Measurements from ENCODE around the gene CDC14B. TPM values are rescaled to one million over a fixed set of nuclear protein-coding genes. Genes with fewer than 3 reads are reported as not detected.
"Not testable (repeated sequence)": the region's sequence is repeated elsewhere in the genome, so short reads cannot be mapped to it uniquely, and the experiment has no call there.

CDC14B gene
- total and polyA plus RNA-seq, 4 donors, result 8.8 to 33.3 (median 11.3) TPM

DNA sequence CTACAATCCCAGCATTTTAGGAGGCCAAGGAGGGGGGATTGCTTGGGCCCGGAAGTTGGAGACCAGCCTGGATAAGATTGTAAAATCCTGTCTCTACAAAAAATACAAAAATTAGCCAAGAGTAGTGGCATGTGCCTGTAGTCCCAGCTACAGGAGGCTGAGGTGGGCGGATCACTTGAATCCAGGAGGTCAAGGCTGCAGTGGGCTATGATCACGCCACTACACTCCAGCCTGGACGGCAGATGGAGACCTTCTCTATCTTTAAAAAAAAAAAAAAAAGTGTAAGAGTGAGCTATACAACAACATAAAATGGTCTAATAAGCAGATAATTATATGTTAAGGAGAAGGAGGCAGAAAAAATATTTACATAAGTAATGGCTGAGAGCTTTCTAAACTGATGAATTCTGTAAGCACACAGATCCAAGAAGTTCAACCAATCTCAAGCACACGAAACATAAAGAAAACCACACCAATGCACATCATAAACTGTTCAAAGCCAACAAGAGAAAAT, 23.0 kb downstream of the CDC14B start:
- Histone ChIP-seq H3K9me3 (ENCODE audit: control insufficient read depth in 4 of 4, low read length in 3 of 4) (no peaks in the 10 kb centered on the region), H3K9ac (ENCODE audit: low read depth in 1 of 2, low read length in 2 of 2) (no peak overlapping the region), H3K4me1 (ENCODE audit: control insufficient read depth in 4 of 4, insufficient read depth in 4 of 4, low read length in 3 of 4) (peaks cover 0 to 5% (median 2%) of the 10 kb centered on the region in 4 donors), H3K36me3 (ENCODE audit: control insufficient read depth in 4 of 4, insufficient read depth in 3 of 4, low read depth in 1 of 4, low read length in 3 of 4) (no peaks in the 10 kb centered on the region), H3K27me3 (ENCODE audit: control insufficient read depth in 4 of 4, insufficient read depth in 4 of 4, low read length in 3 of 4) (no peaks in the 10 kb centered on the region), H3K4me3 (ENCODE audit: low read depth in 1 of 3, low read length in 3 of 3) (no peak overlapping the region), H3K27ac (ENCODE audit: low read depth in 1 of 2, low read length in 2 of 2) (no peak overlapping the region)
- 91% methylated on average over 5 of the region's 5 CpGs for WGBS
- no peak for TF ChIP-seq JUND (IDR thresholded peaks at IDR 0.05)
- no peak for DNase-seq (ENCODE audit: low spot score)

DNA sequence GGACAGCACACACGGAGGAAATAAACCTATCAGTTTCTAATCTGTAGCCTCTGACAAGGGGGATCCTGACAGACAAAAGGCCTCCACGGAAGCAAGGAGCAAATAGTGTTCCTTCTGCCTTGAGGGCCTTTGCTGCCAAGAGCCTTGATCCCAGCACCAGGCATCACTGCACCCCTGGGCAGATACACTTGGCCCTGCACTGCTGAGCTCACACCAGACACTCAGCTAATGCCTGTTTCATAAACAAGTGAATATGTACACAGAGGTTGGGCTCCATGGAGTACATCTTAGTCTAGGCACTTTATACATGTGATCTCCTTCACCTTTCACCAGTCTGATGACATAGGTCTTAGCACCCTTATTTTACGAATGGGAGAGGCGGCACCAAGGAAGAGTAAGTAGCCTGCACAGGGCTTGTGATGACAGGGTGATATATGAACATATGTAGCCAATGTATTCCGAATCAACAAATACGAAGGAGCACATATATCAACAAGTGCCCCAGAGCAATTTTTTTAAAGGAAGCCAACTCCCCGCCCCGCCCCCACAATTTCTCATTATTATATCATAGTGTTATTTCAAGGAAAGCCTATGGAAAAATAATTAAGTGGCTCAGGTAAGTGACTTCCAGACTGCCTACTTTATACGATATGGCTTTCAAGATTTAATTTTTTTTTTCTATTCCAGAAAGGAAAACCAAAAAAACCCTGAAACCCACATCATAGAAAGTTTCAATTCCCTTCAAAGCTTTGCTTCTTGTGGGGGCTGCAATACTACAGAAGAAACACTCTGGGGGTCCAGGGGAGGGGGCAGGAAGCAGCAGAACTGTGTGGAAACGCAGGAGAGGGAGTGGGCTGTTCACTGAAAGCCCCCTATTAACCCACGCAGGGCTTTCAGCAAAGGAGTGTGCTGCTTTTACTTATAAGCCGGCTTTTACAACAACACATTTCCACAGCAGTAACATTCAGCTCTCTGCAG, 32.0 kb downstream of the CDC14B start:
- WGBS, result 91% methylated on average over 12 of the region's 12 CpGs
- Histone ChIP-seq H3K4me3 (ENCODE audit: low read depth in 1 of 3, low read length in 3 of 3) (no peak overlapping the region), H3K36me3 (ENCODE audit: control insufficient read depth in 4 of 4, insufficient read depth in 3 of 4, low read depth in 1 of 4, low read length in 3 of 4) (no peaks in the 10 kb centered on the region), H3K9me3 (ENCODE audit: control insufficient read depth in 4 of 4, low read length in 3 of 4) (no peaks in the 10 kb centered on the region), H3K27me3 (ENCODE audit: control insufficient read depth in 4 of 4, insufficient read depth in 4 of 4, low read length in 3 of 4) (no peaks in the 10 kb centered on the region), H3K9ac (ENCODE audit: low read depth in 1 of 2, low read length in 2 of 2) (no peak overlapping the region), H3K27ac (ENCODE audit: low read depth in 1 of 2, low read length in 2 of 2) (no peak overlapping the region), H3K4me1 (ENCODE audit: control insufficient read depth in 4 of 4, insufficient read depth in 4 of 4, low read length in 3 of 4) (no peaks in the 10 kb centered on the region)
- no peak for DNase-seq (ENCODE audit: low spot score)
- no peak for TF ChIP-seq YY1 (IDR thresholded peaks at IDR 0.05)
- no peak for TF ChIP-seq FOXA2 (IDR thresholded peaks at IDR 0.05)
- TF ChIP-seq SP1 (IDR thresholded peaks at IDR 0.05), result no peak
- TF ChIP-seq, protein P1, sequence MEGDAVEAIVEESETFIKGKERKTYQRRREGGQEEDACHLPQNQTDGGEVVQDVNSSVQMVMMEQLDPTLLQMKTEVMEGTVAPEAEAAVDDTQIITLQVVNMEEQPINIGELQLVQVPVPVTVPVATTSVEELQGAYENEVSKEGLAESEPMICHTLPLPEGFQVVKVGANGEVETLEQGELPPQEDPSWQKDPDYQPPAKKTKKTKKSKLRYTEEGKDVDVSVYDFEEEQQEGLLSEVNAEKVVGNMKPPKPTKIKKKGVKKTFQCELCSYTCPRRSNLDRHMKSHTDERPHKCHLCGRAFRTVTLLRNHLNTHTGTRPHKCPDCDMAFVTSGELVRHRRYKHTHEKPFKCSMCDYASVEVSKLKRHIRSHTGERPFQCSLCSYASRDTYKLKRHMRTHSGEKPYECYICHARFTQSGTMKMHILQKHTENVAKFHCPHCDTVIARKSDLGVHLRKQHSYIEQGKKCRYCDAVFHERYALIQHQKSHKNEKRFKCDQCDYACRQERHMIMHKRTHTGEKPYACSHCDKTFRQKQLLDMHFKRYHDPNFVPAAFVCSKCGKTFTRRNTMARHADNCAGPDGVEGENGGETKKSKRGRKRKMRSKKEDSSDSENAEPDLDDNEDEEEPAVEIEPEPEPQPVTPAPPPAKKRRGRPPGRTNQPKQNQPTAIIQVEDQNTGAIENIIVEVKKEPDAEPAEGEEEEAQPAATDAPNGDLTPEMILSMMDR (IDR thresholded peaks at IDR 0.05; ENCODE audit: low read depth, low read length, missing input control), result no peak
- no peak for TF ChIP-seq RAD21 (IDR thresholded peaks at IDR 0.05)
- no peak for TF ChIP-seq GABPA (IDR thresholded peaks at IDR 0.05 in 1 of 2, conservative IDR thresholded peaks at IDR 0.05 in 1 of 2)
- TF ChIP-seq RXRA (IDR thresholded peaks at IDR 0.05), result no peak

DNA sequence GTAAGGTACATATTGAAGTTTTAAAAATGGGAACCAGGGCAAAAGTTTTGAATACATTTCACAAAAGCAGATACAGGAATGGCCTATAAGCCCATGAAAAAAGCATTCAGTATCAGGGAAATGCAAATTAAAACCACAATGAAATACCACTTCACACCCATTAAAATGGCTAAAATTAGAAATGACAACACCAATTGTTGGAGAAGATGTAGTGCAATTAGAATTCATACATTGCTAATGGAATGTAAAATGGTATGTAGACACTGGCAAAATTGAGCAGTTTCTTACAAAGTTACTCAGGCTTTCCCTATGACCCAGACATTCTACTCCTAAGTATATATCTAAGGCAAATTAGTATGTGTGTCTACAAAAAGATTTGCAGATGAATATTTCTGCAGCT, 34.2 kb downstream of the CDC14B start:
- H3K27ac ChIP-seq (ENCODE audit: low read depth in 1 of 2, low read length in 2 of 2), result no peak overlapping the region
- no peaks in the 10 kb centered on the region for H3K27me3 ChIP-seq (ENCODE audit: control insufficient read depth in 4 of 4, insufficient read depth in 4 of 4, low read length in 3 of 4)
- H3K9me3 ChIP-seq (ENCODE audit: control insufficient read depth in 4 of 4, low read length in 3 of 4), result no peaks in the 10 kb centered on the region
- H3K4me3 ChIP-seq (ENCODE audit: low read depth in 1 of 3, low read length in 3 of 3), result no peak overlapping the region
- H3K9ac ChIP-seq (ENCODE audit: low read depth in 1 of 2, low read length in 2 of 2), result no peak overlapping the region
- H3K4me1 ChIP-seq (ENCODE audit: control insufficient read depth in 4 of 4, insufficient read depth in 4 of 4, low read length in 3 of 4), result no peaks in the 10 kb centered on the region
- TF ChIP-seq, protein P2, sequence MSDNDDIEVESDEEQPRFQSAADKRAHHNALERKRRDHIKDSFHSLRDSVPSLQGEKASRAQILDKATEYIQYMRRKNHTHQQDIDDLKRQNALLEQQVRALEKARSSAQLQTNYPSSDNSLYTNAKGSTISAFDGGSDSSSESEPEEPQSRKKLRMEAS (IDR thresholded peaks at IDR 0.05), result no peak
- TF ChIP-seq JUND (IDR thresholded peaks at IDR 0.05) (no peak), TAF1 (conservative IDR thresholded peaks at IDR 0.05) (no peak), SP1 (IDR thresholded peaks at IDR 0.05) (no peak)
- TF ChIP-seq, protein P3, sequence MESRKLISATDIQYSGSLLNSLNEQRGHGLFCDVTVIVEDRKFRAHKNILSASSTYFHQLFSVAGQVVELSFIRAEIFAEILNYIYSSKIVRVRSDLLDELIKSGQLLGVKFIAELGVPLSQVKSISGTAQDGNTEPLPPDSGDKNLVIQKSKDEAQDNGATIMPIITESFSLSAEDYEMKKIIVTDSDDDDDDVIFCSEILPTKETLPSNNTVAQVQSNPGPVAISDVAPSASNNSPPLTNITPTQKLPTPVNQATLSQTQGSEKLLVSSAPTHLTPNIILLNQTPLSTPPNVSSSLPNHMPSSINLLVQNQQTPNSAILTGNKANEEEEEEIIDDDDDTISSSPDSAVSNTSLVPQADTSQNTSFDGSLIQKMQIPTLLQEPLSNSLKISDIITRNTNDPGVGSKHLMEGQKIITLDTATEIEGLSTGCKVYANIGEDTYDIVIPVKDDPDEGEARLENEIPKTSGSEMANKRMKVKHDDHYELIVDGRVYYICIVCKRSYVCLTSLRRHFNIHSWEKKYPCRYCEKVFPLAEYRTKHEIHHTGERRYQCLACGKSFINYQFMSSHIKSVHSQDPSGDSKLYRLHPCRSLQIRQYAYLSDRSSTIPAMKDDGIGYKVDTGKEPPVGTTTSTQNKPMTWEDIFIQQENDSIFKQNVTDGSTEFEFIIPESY (IDR thresholded peaks at IDR 0.05), result no peak
- DNase-seq (ENCODE audit: low spot score), result no peak
- H3K36me3 ChIP-seq (ENCODE audit: control insufficient read depth in 4 of 4, insufficient read depth in 3 of 4, low read depth in 1 of 4, low read length in 3 of 4), result no peaks in the 10 kb centered on the region

DNA sequence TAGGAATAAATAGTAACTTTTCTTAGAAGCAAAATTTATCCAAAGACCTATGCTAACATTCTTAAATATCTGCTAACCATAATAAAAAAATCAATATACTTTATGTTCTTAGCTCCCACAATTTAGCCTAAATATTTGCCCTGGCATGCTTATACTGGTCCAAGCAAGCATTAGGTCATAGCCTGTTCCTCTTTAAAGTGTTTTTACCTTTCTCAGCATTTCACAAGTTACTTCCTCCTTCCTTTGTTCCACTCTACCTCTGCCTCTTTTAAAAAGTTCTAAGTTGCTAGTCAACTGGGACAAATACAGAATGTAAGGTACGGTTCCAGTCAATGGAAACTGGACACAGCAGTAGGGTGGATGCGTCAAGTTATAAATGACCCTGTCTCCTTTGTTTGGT, 37.4 kb downstream of the CDC14B start:
- H3K9me3 ChIP-seq (ENCODE audit: control insufficient read depth in 4 of 4, low read length in 3 of 4); DNase-seq (ENCODE audit: low spot score); H3K27me3 ChIP-seq (ENCODE audit: control insufficient read depth in 4 of 4, insufficient read depth in 4 of 4, low read length in 3 of 4); H3K4me1 ChIP-seq (ENCODE audit: control insufficient read depth in 4 of 4, insufficient read depth in 4 of 4, low read length in 3 of 4); H3K4me3 ChIP-seq (ENCODE audit: low read depth in 1 of 3, low read length in 3 of 3); H3K36me3 ChIP-seq (ENCODE audit: control insufficient read depth in 4 of 4, insufficient read depth in 3 of 4, low read depth in 1 of 4, low read length in 3 of 4); H3K9ac ChIP-seq (ENCODE audit: low read depth in 1 of 2, low read length in 2 of 2); H3K27ac ChIP-seq (ENCODE audit: low read depth in 1 of 2, low read length in 2 of 2): not testable (repeated sequence)
- 78% methylated on average over 2 of the region's 2 CpGs for WGBS

Data from liver (tissue), 9 donors.